ENCODE results near the gene DDX1. TPM values are rescaled to one million over a fixed set of nuclear protein-coding genes. Genes with fewer than 3 reads are reported as not detected.

The DDX1 gene
- total and polyA plus RNA-seq, 9 of the 15 experiments (the other 6 are each of a cell fraction or from before 2014, with no cell fraction given) = 116 to 277 (median 232) TPM

DNA sequence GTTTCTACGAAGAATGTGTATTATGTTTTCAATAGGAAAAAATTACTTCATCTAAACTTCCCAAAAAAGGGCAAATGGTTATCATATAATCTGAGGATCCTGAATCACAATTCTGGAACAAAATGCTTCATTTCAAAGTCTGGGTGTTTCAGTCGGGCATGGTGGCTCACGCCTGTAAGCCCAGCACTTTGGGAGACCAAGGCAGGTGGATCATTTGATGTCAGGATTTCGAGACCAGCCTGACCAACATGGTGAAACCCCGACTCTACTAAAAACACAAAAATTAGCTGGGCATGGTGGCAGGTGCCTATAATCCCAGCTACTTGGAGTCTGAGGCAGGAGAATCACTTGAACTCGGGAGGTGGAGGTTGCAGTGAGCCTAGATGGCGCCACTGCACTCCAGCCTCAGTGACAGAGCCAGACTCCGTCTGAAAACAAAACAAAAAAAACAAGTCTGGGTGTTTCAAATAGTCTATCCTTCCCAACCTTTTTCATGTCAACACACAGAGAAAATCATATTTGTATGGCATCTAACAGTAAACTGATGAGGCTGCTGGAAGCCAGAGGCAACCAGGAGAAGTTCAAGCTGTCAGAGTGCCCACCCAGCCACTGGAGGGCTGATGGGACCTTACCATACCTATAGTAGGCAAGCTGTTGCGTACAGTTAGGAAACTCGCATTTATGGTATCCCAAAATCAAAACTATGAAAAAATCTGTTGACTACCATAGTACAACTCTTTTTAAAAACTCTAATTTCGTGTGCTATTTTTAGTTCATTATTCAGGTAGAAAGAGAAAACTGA lies 45.2 kb upstream of the DDX1 start (continued):
- TF ChIP-seq EP400 (IDR thresholded peaks at IDR 0.05) = peak; percentile 8; the same call in 1 of the 2 replicates
- TF ChIP-seq, protein P1, sequence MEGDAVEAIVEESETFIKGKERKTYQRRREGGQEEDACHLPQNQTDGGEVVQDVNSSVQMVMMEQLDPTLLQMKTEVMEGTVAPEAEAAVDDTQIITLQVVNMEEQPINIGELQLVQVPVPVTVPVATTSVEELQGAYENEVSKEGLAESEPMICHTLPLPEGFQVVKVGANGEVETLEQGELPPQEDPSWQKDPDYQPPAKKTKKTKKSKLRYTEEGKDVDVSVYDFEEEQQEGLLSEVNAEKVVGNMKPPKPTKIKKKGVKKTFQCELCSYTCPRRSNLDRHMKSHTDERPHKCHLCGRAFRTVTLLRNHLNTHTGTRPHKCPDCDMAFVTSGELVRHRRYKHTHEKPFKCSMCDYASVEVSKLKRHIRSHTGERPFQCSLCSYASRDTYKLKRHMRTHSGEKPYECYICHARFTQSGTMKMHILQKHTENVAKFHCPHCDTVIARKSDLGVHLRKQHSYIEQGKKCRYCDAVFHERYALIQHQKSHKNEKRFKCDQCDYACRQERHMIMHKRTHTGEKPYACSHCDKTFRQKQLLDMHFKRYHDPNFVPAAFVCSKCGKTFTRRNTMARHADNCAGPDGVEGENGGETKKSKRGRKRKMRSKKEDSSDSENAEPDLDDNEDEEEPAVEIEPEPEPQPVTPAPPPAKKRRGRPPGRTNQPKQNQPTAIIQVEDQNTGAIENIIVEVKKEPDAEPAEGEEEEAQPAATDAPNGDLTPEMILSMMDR (IDR thresholded peaks at IDR 0.05 in 2 of 3, conservative IDR thresholded peaks at IDR 0.05 in 1 of 3; ENCODE audit: insufficient read depth in 2 of 3, low read depth in 1 of 3, low read length in 3 of 3) = peak; percentile 40 to 69 (median 46); a peak in 5 of 6 replicates
- TF ChIP-seq RAD21 (CRISPR knock-in tag; conservative IDR thresholded peaks at IDR 0.05 in 1 of 2, IDR thresholded peaks at IDR 0.05 in 1 of 2) = peak; percentile 26 to 55; a peak in 3 of 4 replicates

DNA sequence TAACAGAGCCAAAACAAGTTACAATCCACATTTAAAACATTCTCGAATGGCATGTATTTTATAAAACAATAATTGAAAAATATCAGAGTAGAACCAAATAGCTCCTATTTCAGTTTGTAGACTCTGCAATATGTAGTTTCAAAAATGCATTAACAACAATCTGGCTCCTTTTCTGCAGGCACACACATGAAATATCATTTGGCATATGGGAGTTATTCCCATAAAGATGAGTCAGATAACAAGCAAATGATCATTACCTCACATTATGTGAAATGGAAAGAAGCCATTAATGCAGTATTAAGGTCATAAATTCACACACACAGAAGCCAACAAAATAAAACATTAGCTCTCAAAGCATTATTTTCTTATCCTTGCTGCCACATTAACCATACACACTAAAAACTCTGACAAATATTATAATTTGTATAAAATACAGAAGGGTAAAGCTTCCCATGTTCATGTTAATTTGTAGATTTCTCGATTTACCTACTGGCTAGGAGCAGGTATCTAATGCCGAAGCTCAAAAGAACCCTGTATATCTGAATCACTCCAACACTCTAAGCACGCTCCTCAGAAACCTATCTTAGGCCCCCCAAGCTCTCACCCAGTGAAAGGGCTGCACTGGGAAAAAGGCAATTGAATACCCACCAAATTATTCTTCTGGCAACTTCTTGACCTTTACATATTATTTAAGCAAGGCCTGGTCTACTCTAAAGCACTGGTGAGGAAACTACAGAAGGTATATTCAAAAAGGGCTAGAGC lies 44.4 kb upstream of the DDX1 start:
- POLR2A ChIA-PET = interaction anchor here (1.2 to 2.6 kb wide), 3 partner anchors 10 to 13 kb away, joined by 5 to 14 read pairs (median 13); partner anchors contain the start of gene NBAS
- no peak for FAIRE-seq
- TF ChIP-seq STAT5A (IDR thresholded peaks at IDR 0.05; ENCODE audit: borderline replicate concordance, low read length) = no peak
- no peak for TF ChIP-seq HOXB6 (CRISPR knock-in tag; IDR thresholded peaks at IDR 0.05; ENCODE audit: borderline replicate concordance)
- TF ChIP-seq, protein P2, sequence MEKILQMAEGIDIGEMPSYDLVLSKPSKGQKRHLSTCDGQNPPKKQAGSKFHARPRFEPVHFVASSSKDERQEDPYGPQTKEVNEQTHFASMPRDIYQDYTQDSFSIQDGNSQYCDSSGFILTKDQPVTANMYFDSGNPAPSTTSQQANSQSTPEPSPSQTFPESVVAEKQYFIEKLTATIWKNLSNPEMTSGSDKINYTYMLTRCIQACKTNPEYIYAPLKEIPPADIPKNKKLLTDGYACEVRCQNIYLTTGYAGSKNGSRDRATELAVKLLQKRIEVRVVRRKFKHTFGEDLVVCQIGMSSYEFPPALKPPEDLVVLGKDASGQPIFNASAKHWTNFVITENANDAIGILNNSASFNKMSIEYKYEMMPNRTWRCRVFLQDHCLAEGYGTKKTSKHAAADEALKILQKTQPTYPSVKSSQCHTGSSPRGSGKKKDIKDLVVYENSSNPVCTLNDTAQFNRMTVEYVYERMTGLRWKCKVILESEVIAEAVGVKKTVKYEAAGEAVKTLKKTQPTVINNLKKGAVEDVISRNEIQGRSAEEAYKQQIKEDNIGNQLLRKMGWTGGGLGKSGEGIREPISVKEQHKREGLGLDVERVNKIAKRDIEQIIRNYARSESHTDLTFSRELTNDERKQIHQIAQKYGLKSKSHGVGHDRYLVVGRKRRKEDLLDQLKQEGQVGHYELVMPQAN (IDR thresholded peaks at IDR 0.05; ENCODE audit: borderline replicate concordance) = no peak
- TF ChIP-seq ZNF431 (CRISPR knock-in tag; IDR thresholded peaks at IDR 0.05) = no peak
- TF ChIP-seq, protein P3, sequence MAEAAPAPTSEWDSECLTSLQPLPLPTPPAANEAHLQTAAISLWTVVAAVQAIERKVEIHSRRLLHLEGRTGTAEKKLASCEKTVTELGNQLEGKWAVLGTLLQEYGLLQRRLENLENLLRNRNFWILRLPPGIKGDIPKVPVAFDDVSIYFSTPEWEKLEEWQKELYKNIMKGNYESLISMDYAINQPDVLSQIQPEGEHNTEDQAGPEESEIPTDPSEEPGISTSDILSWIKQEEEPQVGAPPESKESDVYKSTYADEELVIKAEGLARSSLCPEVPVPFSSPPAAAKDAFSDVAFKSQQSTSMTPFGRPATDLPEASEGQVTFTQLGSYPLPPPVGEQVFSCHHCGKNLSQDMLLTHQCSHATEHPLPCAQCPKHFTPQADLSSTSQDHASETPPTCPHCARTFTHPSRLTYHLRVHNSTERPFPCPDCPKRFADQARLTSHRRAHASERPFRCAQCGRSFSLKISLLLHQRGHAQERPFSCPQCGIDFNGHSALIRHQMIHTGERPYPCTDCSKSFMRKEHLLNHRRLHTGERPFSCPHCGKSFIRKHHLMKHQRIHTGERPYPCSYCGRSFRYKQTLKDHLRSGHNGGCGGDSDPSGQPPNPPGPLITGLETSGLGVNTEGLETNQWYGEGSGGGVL (CRISPR knock-in tag; IDR thresholded peaks at IDR 0.05) = no peak
- no peak for TF ChIP-seq FOXJ2 (tag; IDR thresholded peaks at IDR 0.05)
- TF ChIP-seq KLF10 (CRISPR knock-in tag; IDR thresholded peaks at IDR 0.05) = no peak
- no peak for TF ChIP-seq ELF1 (tag; IDR thresholded peaks at IDR 0.05)
- TF ChIP-seq PHB2 (IDR thresholded peaks at IDR 0.05; ENCODE audit: low read depth) = no peak

More for the DNA sequence above, 44.4 kb upstream of the DDX1 start:
- no peak overlapping the region for H3K4me2 ChIP-seq (ENCODE audit: insufficient read depth, low read length)
- intact Hi-C loops (cut with micrococcal nuclease) (no loop called here), in situ Hi-C loops (cut with MboI) (no loop called here)
- H3K9me3 ChIP-seq (replicated peaks; ENCODE audit: control insufficient read depth, insufficient read depth, low read depth, low read length) = peaks cover 2% of the 10 kb centered on the region; the same call in 1 of the 2 replicates
- no peaks in the 10 kb centered on the region for H3K27me3 ChIP-seq (ENCODE audit: control insufficient read depth in 2 of 2, insufficient read depth in 2 of 2, low read length in 2 of 2)
- H4K20me1 ChIP-seq (replicated peaks; ENCODE audit: control insufficient read depth, insufficient read depth, low read length) = no peaks in the 10 kb centered on the region
- no peak overlapping the region; a peak in 1 of 4 replicates for H3K9ac ChIP-seq (ENCODE audit: insufficient read depth in 1 of 2, low read depth in 2 of 2, low read length in 2 of 2)
- DNase-seq (ENCODE audit: extremely low read depth in 1 of 4, low spot score in 3 of 4) = no peak
- H3K4me3 ChIP-seq = no peak overlapping the region
- no peak overlapping the region for H2AFZ ChIP-seq (ENCODE audit: low read depth, low read length)
- H3K9me1 ChIP-seq (ENCODE audit: control insufficient read depth, insufficient read depth, low read length) = no peaks in the 10 kb centered on the region
- peak overlapping the region; percentile 15; the same call in 1 of the 3 replicates for H3K27ac ChIP-seq (ENCODE audit: extremely low read depth, low read depth, low read length)
- H3K79me2 ChIP-seq (ENCODE audit: control insufficient read depth, insufficient read depth, low read length) = peaks cover 70% of the 10 kb centered on the region
- H3K4me1 ChIP-seq (replicated peaks in 1 of 2; ENCODE audit: control insufficient read depth in 2 of 2, insufficient read depth in 2 of 2, low read length in 2 of 2) = peaks cover 0 to 9% of the 10 kb centered on the region in 2 experiments; a peak in 2 of 5 replicates
- no TSS peak for BruUV-seq (replicated peaks)
- WGBS (ENCODE audit: insufficient coverage, low coverage, missing lambda C conversion rate) = 75% methylated on average over 4 of the region's 4 CpGs
- peak; percentile 32 for ATAC-seq
- CTCF ChIA-PET (ENCODE audit: low intra/inter-chr PET ratio) = no interaction called here
- peaks cover 84% of the 10 kb centered on the region for H3K36me3 ChIP-seq (ENCODE audit: control insufficient read depth, insufficient read depth, low read length)

Data from K562 (cell line).